GM21447 (cell line): ENCODE measurements around the gene TMTC2.

ENCODE experiments used
- ATAC-seq: cut with Tn5 transposase; IDR thresholded peaks from one replicate; pipeline ENCODE4 v1.9.1; 2021; ENCODE audit not compliant: unreplicated experiment

TMTC2 gene

GRCh38 chr12:82942521-82942920 is 255.8 kb downstream of the TMTC2 start:
- no peak for ATAC-seq

GRCh38 chr12:82942991-82943401 is 256.3 kb downstream of the TMTC2 start:
- ATAC-seq, result no peak

- no peak for ATAC-seq
Observed at GRCh38 chr12:82948491-82948890, 261.8 kb downstream of the TMTC2 start.

GRCh38 chr12:82950356-82950755 is 263.6 kb downstream of the TMTC2 start:
- ATAC-seq, result no peak

- no peak for ATAC-seq
Observed at GRCh38 chr12:82952946-82953345, 266.2 kb downstream of the TMTC2 start.

- no peak for ATAC-seq
Observed at GRCh38 chr12:82953397-82953796, 266.7 kb downstream of the TMTC2 start.

GRCh38 chr12:82954064-82954463 is 267.4 kb downstream of the TMTC2 start:
- no peak for ATAC-seq

GRCh38 chr12:82954572-82954971 is 267.9 kb downstream of the TMTC2 start:
- ATAC-seq, result no peak

- no peak for ATAC-seq
Observed at GRCh38 chr12:82955043-82955442, 268.3 kb downstream of the TMTC2 start.

GRCh38 chr12:82958966-82959365 is 272.3 kb downstream of the TMTC2 start:
- ATAC-seq, result no peak

GRCh38 chr12:82959821-82960220 is 273.1 kb downstream of the TMTC2 start:
- ATAC-seq, result no peak

GRCh38 chr12:82961835-82962234 is 275.1 kb downstream of the TMTC2 start:
- ATAC-seq, result no peak

- no peak for ATAC-seq
Observed at GRCh38 chr12:82963956-82964355, 277.2 kb downstream of the TMTC2 start.

GRCh38 chr12:82964446-82964845 is 277.7 kb downstream of the TMTC2 start:
- no peak for ATAC-seq

- ATAC-seq, result no peak
Observed at GRCh38 chr12:82966001-82966559, 279.4 kb downstream of the TMTC2 start.

- ATAC-seq, result no peak
Observed at GRCh38 chr12:82968631-82969367, 282.1 kb downstream of the TMTC2 start.

- ATAC-seq, result no peak
Observed at GRCh38 chr12:82970614-82971013, 283.9 kb downstream of the TMTC2 start.

- no peak for ATAC-seq
Observed at GRCh38 chr12:82971584-82971983, 284.9 kb downstream of the TMTC2 start.

GRCh38 chr12:82972624-82973023 is 285.9 kb downstream of the TMTC2 start:
- ATAC-seq, result no peak

GRCh38 chr12:82973592-82973991 is 286.9 kb downstream of the TMTC2 start:
- no peak for ATAC-seq

- ATAC-seq, result no peak
Observed at GRCh38 chr12:82981150-82981549, 294.4 kb downstream of the TMTC2 start.

- no peak for ATAC-seq
Observed at GRCh38 chr12:82994117-82994516, 307.4 kb downstream of the TMTC2 start.
